Loucy (cell line): ENCODE measurements around the gene CHMP1A.

Source experiments
- H2AFZ ChIP-seq: fragments of 200-600 bp; sonication (generic); 2 replicates; pipeline ENCODE4 v1.6.0; 2016; ENCODE audit warnings: antibody characterized with exemption, mild to moderate bottlenecking, low read length, moderate library complexity
- H3F3A ChIP-seq: fragments of 200-600 bp; 2 replicates; pipeline ENCODE4 v1.6.0; 2016; ENCODE audit warnings: antibody characterized with exemption, low read depth, mild to moderate bottlenecking
- H3K27me3 ChIP-seq: fragments of 200-600 bp; sonication (generic); 2 replicates; pipeline ENCODE4 v1.6.1; 2014; ENCODE audit warnings: low read length, mild to moderate bottlenecking; ENCODE audit not compliant: insufficient read depth, poor library complexity, severe bottlenecking
- H3K36me3 ChIP-seq: fragments of 200-600 bp; sonication (generic); 2 replicates; pipeline ENCODE4 v1.6.1; 2016; ENCODE audit warnings: low read length; ENCODE audit not compliant: insufficient read depth
- H3K4me1 ChIP-seq: fragments of 200-600 bp; sonication (generic); 2 replicates; pipeline ENCODE4 v1.5.1; 2014; ENCODE audit warnings: low read length, mild to moderate bottlenecking; ENCODE audit not compliant: insufficient read depth, poor library complexity, severe bottlenecking
- H3K4me2 ChIP-seq: fragments of 200-600 bp; sonication (generic); 2 replicates; pipeline ENCODE4 v1.6.0; 2014; ENCODE audit warnings: antibody characterized with exemption, low read length, low read depth, mild to moderate bottlenecking; ENCODE audit not compliant: poor library complexity, severe bottlenecking
- H3K4me3 ChIP-seq: fragments of 200-600 bp; sonication (generic); 2 replicates; pipeline ENCODE4 v1.5.1; 2014; ENCODE audit warnings: low read length, mild to moderate bottlenecking, mixed read lengths; ENCODE audit not compliant: poor library complexity, severe bottlenecking
- H3K79me2 ChIP-seq: fragments of 200-600 bp; sonication (generic); 2 replicates; pipeline ENCODE4 v1.6.1; 2014; ENCODE audit warnings: low read length; ENCODE audit not compliant: insufficient read depth
- H3K9ac ChIP-seq: fragments of 200-600 bp; sonication (generic); 2 replicates; pipeline ENCODE4 v1.6.0; 2014; ENCODE audit warnings: mild to moderate bottlenecking, low read depth, low read length, moderate library complexity; ENCODE audit not compliant: poor library complexity, severe bottlenecking
- H3K9me2 ChIP-seq: fragments of 200-600 bp; sonication (generic); replicated peaks from 2 replicates; pipeline ENCODE4 v1.6.1; 2016; ENCODE audit warnings: low read depth, low read length, mixed read lengths
- H3K9me3 ChIP-seq: fragments of 200-600 bp; sonication (generic); 2 replicates; pipeline ENCODE4 v1.6.1; 2014; ENCODE audit warnings: mild to moderate bottlenecking, antibody characterized with exemption, low read length, low read depth; ENCODE audit not compliant: insufficient read depth
- H4K20me1 ChIP-seq: fragments of 200-600 bp; sonication (generic); 2 replicates; pipeline ENCODE4 v1.6.0; 2014; ENCODE audit warnings: antibody characterized with exemption, low read length, mild to moderate bottlenecking; ENCODE audit not compliant: insufficient read depth, poor library complexity, severe bottlenecking
- EZH2phosphoT487 ChIP-seq: fragments of 200-600 bp; IDR thresholded peaks from 2 replicates; pipeline ENCODE4 v1.6.1; 2018; ENCODE audit warnings: antibody characterized with exemption, mild to moderate bottlenecking, moderate library complexity, borderline replicate concordance
- TF ChIP-seq, protein P1 (sequence below): fragments of 200-600 bp; sonication (generic); conservative IDR thresholded peaks from 2 replicates; pipeline ENCODE4 v1.5.1; 2014; ENCODE audit warnings: mild to moderate bottlenecking, antibody characterized with exemption, low read length

The CHMP1A gene

DNA sequence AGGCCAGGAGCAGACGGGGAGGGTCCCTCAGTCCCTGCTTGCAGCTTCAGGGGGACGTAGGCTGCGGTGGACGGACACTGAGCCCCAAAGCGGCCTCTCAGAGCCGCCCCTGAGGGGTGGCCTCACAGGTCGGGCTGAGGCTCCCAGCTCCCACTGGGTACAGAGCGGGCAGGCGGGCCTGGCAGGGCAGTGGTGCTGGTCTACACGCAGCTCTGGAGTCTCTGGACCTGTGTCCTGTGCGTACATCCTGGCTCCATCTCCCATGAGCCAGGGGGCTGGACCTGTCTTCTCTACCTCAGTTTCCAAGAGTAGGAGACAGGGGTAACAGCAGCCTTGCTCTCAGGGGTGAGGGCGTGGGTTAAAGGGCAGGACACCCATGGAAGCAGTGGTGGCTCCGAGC, 42.3 kb downstream of the CHMP1A start:
- no peak overlapping the region for H2AFZ ChIP-seq
- H3K9me3 ChIP-seq = no peaks in the 10 kb centered on the region
- no peak overlapping the region for H3K4me3 ChIP-seq
- no peaks in the 10 kb centered on the region for H3F3A ChIP-seq
- no peaks in the 10 kb centered on the region for H3K27me3 ChIP-seq
- H3K9ac ChIP-seq = no peak overlapping the region
- no peaks in the 10 kb centered on the region for H3K9me2 ChIP-seq
- H3K36me3 ChIP-seq = no peaks in the 10 kb centered on the region
- no peaks in the 10 kb centered on the region for H3K79me2 ChIP-seq
- H4K20me1 ChIP-seq = no peaks in the 10 kb centered on the region
- no peak for TF ChIP-seq EZH2phosphoT487
- TF ChIP-seq, protein P1, sequence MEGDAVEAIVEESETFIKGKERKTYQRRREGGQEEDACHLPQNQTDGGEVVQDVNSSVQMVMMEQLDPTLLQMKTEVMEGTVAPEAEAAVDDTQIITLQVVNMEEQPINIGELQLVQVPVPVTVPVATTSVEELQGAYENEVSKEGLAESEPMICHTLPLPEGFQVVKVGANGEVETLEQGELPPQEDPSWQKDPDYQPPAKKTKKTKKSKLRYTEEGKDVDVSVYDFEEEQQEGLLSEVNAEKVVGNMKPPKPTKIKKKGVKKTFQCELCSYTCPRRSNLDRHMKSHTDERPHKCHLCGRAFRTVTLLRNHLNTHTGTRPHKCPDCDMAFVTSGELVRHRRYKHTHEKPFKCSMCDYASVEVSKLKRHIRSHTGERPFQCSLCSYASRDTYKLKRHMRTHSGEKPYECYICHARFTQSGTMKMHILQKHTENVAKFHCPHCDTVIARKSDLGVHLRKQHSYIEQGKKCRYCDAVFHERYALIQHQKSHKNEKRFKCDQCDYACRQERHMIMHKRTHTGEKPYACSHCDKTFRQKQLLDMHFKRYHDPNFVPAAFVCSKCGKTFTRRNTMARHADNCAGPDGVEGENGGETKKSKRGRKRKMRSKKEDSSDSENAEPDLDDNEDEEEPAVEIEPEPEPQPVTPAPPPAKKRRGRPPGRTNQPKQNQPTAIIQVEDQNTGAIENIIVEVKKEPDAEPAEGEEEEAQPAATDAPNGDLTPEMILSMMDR = no peak
- no peak overlapping the region for H3K4me2 ChIP-seq
- peaks cover 16% of the 10 kb centered on the region for H3K4me1 ChIP-seq

DNA sequence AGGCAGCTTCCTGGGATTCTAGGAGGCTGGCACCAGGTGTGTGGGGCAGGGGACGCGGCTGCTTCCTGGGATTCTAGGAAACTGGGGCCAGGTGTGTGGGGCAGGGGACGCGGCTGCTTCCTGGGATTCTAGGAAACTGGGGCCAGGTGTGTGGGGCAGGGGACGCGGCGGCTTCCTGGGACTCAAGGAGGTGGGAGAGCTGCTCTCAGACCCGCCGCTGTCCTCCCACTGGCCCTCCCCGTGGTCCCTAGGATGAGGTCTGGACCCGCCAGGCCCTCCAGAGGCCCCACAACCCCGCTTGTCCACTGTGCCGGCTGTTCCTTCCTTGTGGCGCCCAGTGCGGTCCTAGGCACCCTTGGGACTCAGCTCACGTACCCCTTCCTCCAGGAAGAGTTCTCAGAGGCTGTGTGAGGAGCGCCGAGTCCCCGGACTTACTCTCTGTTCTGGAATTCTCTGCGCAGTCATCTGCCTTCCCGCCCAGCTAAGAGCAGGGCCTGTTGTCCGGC, 43.5 kb downstream of the CHMP1A start:
- no peaks in the 10 kb centered on the region for H3K27me3 ChIP-seq
- peaks cover 16% of the 10 kb centered on the region for H3K4me1 ChIP-seq
- H3K9me3 ChIP-seq = no peaks in the 10 kb centered on the region
- no peaks in the 10 kb centered on the region for H3K9me2 ChIP-seq
- no peak overlapping the region for H3K4me3 ChIP-seq
- H3K9ac ChIP-seq = peak overlapping the region; percentile 43
- H3F3A ChIP-seq = no peaks in the 10 kb centered on the region
- no peaks in the 10 kb centered on the region for H4K20me1 ChIP-seq
- H3K36me3 ChIP-seq = no peaks in the 10 kb centered on the region
- no peak overlapping the region for H2AFZ ChIP-seq
- TF ChIP-seq, protein P1 = no peak
- no peak for TF ChIP-seq EZH2phosphoT487
- H3K4me2 ChIP-seq = no peak overlapping the region
- H3K79me2 ChIP-seq = no peaks in the 10 kb centered on the region

DNA sequence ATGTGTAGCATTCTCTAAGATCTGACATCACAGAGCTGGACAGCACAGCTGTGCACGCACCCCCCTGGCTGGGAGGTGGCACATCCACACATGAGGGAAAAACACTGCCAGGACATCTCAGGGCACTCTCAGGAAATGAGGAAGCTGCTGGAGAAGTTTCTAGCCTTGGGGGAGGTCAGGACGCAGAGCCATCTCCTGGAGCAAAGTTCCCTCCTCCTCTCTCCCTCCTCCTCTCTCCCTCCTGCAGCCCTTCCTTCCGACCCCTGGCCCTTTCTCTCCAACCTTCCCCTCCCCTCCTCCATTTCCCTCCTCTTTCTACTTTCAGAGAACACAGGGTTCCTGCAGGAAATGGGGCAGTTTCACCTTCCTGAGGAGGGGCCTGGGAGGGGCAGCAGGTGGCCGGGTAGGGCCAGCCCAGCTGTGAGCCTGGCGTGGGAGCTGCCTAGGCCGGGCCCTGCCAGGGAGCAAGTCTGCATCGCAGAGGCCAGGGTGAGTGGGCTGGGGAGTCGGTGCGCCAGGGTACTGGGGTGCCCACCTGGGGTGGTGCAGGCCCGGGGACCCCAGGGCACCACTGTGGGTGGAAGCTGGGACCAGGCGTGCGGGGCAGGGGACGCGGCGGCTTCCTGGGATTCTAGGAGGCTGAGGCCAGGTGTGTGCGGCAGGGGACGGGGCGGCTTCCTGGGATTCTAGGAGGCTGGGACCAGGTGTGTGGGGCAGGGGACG, 44.1 kb downstream of the CHMP1A start, which contains the start of gene DPEP1:
Gene DPEP1, plus strand, starts transcription at position 412 of the 723 bp plus-strand sequence. CDS start 16,769 bp downstream, outside the sequence.
- H4K20me1 ChIP-seq = no peaks in the 10 kb centered on the region
- no peaks in the 10 kb centered on the region for H3K79me2 ChIP-seq
- H3K9me3 ChIP-seq = no peaks in the 10 kb centered on the region
- no peaks in the 10 kb centered on the region for H3K36me3 ChIP-seq
- H2AFZ ChIP-seq = peak within 1 kb of the TSS; percentile 55; the same call in 1 of the 2 replicates
- H3K9me2 ChIP-seq = no peaks in the 10 kb centered on the region
- H3K4me3 ChIP-seq = no peak within 1 kb of the TSS
- peaks cover 16% of the 10 kb centered on the region for H3K4me1 ChIP-seq
- TF ChIP-seq EZH2phosphoT487 = no peak
- TF ChIP-seq, protein P1 = no peak
- peak within 1 kb of the TSS; percentile 46 for H3K4me2 ChIP-seq
- H3K9ac ChIP-seq = peak within 1 kb of the TSS; percentile 43
- H3K27me3 ChIP-seq = no peaks in the 10 kb centered on the region
- H3F3A ChIP-seq = no peaks in the 10 kb centered on the region
